Posterior vena cava (tissue), 2 donors: Measurements from ENCODE around the gene NDUFA11. TPM values are rescaled to one million over a fixed set of nuclear protein-coding genes. Genes with fewer than 3 reads are reported as not detected.

Experiments
- DNase-seq: peaks from one replicate; pipeline ENCODE4 v3.0.0-alpha.2; 2020; ENCODE audit warnings: low spot score
- intact Hi-C, 2 donors: fragments of 100-400 bp; cut with DNase I; formaldehyde crosslinking; loops; one replicate each; pipeline versions ENCODE4 v1.14.1 to v1.14.2; 2022 to 2023
- total RNA-seq, 2 donors: library from RNA; stranded (reverse); fragmentation: NEBNext Ultra II Directional; extraction: Animal tissue kit (Norgen Biotek cat#: 25700); gene quantifications; one replicate each; pipeline ENCODE4 v1.2.1, GENCODE V29; 2021
- donor health status: DM: yes; HTN: yes; CAD: no.
- donor health status: DM: yes; HTN: yes; CAD: no.

NDUFA11 gene
- total RNA-seq, 2 donors from 2014 or later, result 161 to 193 TPM

GRCh38 chr19:5914358-5914774, 10.8 kb upstream of the NDUFA11 start:
- intact Hi-C loops, result no loop called here
- no peak for DNase-seq

- intact Hi-C loops, result no loop called here
- no peak for DNase-seq
These were observed 10.3 kb upstream of the NDUFA11 start, which contains the start of gene CAPS for GRCh38 chr19:5913739-5914357. Gene CAPS (plus strand): TSS chr19:5914254. CDS start chr19:5914407, 153 bp downstream.

- no peak for DNase-seq
- intact Hi-C loops, result no loop called here
These were observed 7.8 kb upstream of the NDUFA11 start for GRCh38 chr19:5911366-5911765.

- no peak for DNase-seq
- intact Hi-C loops, result no loop called here
These were observed 7.0 kb upstream of the NDUFA11 start for GRCh38 chr19:5910638-5910907.

GRCh38 chr19:5908773-5909442, 5.3 kb upstream of the NDUFA11 start:
- DNase-seq, result no peak
- intact Hi-C loops, result no loop called here

GRCh38 chr19:5907241-5907640, 3.7 kb upstream of the NDUFA11 start:
- DNase-seq, result no peak
- intact Hi-C loops, result no loop called here

GRCh38 chr19:5905114-5905778, 1.7 kb upstream of the NDUFA11 start:
- DNase-seq, result no peak
- intact Hi-C loops, result no loop called here

GRCh38 chr19:5904352-5905113, 943 bp upstream of the NDUFA11 start, which contains the start of gene VMAC:
Gene VMAC (plus strand): TSS chr19:5904872. CDS start chr19:5904891, 19 bp downstream.
- intact Hi-C loops, result no loop called here

GRCh38 chr19:5903056-5903623, 450 bp downstream of the NDUFA11 start:
- intact Hi-C loops, result no loop called here
- no peak for DNase-seq

More at GRCh38 chr19:5904352-5905113, 943 bp upstream of the NDUFA11 start, which contains the start of gene VMAC:
- peak; percentile 100 for DNase-seq

GRCh38 chr19:5900976-5901375, 2.6 kb downstream of the NDUFA11 start:
- DNase-seq, result no peak
- intact Hi-C loops, result no loop called here

- intact Hi-C loops, result no loop called here
- DNase-seq, result no peak
These were observed 3.7 kb downstream of the NDUFA11 start for GRCh38 chr19:5899728-5900526.

GRCh38 chr19:5897189-5897969, 6.2 kb downstream of the NDUFA11 start:
- intact Hi-C loops, result no loop called here

GRCh38 chr19:5896365-5897076, 7.1 kb downstream of the NDUFA11 start:
- no peak for DNase-seq
- intact Hi-C loops, result no loop called here

More at GRCh38 chr19:5897189-5897969, 6.2 kb downstream of the NDUFA11 start:
- DNase-seq, result no peak

GRCh38 chr19:5895890-5896289, 7.7 kb downstream of the NDUFA11 start:
- DNase-seq, result no peak
- intact Hi-C loops, result no loop called here

GRCh38 chr19:5895409-5895808, 8.2 kb downstream of the NDUFA11 start:
- intact Hi-C loops, result no loop called here
- no peak for DNase-seq

- DNase-seq, result no peak
- intact Hi-C loops, result loop anchor here in 1 of 2 donors (5.0 kb wide), 1 partner anchor 88 kb away; the partner anchor contains the start of gene NRTN
These were observed 8.8 kb downstream of the NDUFA11 start for GRCh38 chr19:5894704-5895349.
